HFFc6 (cell line): Measurements from ENCODE around the gene HERPUD1. TPM values are rescaled to one million over a fixed set of nuclear protein-coding genes. Genes with fewer than 3 reads are reported as not detected.

Experiments used
- DNase-seq: peaks from one replicate; pipeline ENCODE4 v3.0.0-alpha.2; 2018
- H3K27ac Mint-ChIP-seq: 2 replicates; pipeline ENCODE4 v1.8.0; 2020; ENCODE audit warnings: mild to moderate bottlenecking, mixed read lengths
- H3K27me3 Mint-ChIP-seq: 2 replicates; pipeline ENCODE4 v1.8.0; 2021; ENCODE audit warnings: mild to moderate bottlenecking, moderate library complexity, mixed read lengths; ENCODE audit not compliant: insufficient read depth
- H3K36me3 Mint-ChIP-seq: 2 replicates; pipeline ENCODE4 v1.8.0; 2021; ENCODE audit warnings: low read depth, mixed read lengths
- H3K4me1 Mint-ChIP-seq: 2 replicates; pipeline ENCODE4 v1.8.0; 2020; ENCODE audit warnings: low read depth, mixed read lengths
- H3K4me3 Mint-ChIP-seq: 2 replicates; pipeline ENCODE4 v1.8.0; 2020; ENCODE audit warnings: mild to moderate bottlenecking, moderate library complexity, mixed read lengths
- H3K9me3 Mint-ChIP-seq: 2 replicates; pipeline ENCODE4 v1.8.0; 2020; ENCODE audit warnings: mild to moderate bottlenecking, mixed read lengths
- CTCF ChIP-seq: fragments of 200-600 bp; sonication (generic); IDR thresholded peaks from 2 replicates; pipeline ENCODE4 v1.5.0; 2021; ENCODE audit warnings: antibody characterized with exemption, mild to moderate bottlenecking
- total RNA-seq, 6 experiments: library from RNA; stranded (reverse); fragmentation: NEBNext Ultra II Directional; extraction: Animal tissue kit (Norgen Biotek cat#: 25700); gene quantifications; 2 replicates in 1 of 6; 3 replicates in 5 of 6; pipeline ENCODE4 v1.2.3, GENCODE V29; 2021

HERPUD1 gene
- total RNA-seq, 6 experiments from 2014 or later, result 87.9 to 109 (median 96.9) TPM

DNA sequence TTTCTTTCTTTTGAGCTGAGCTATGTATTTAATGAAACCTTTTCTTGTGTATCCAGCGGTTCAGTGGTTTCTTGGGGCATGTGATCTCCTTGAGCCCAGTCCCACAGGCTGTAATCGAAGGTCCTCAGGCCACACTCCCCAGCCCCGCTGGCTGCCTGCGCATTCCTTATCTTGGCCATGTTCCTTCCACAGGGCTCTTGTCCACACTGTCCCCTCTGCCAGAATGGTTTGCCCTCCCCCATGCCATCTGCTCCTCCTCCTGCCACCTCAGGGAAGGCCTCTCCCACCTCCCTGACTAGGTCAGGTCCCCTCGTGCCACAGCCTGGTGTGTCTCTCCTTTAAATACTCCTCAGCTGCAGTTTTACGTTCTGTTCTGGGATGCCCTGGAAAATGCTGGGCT is 45.3 kb downstream of the HERPUD1 start:
- Mint-ChIP-seq H3K9me3 (no peaks in the 10 kb centered on the region), H3K4me1 (no peaks in the 10 kb centered on the region), H3K27me3 (peaks cover 2% of the 10 kb centered on the region), H3K4me3 (no peak overlapping the region), H3K27ac (no peak overlapping the region), H3K36me3 (0 out of 2 replicates have a peak, but pooled peaks cover 1% of the 10 kb centered on the region)
- no peak for TF ChIP-seq CTCF
- no peak for DNase-seq

GRCh38 chr16:56977823-56978430 is 46.0 kb downstream of the HERPUD1 start:
- Mint-ChIP-seq H3K4me3 (no peak overlapping the region), H3K9me3 (no peaks in the 10 kb centered on the region), H3K4me1 (no peaks in the 10 kb centered on the region), H3K36me3 (0 out of 2 replicates have a peak, but pooled peaks cover 7% of the 10 kb centered on the region), H3K27ac (no peak overlapping the region), H3K27me3 (peaks cover 2% of the 10 kb centered on the region)
- TF ChIP-seq CTCF, result no peak
- DNase-seq, result no peak

DNA sequence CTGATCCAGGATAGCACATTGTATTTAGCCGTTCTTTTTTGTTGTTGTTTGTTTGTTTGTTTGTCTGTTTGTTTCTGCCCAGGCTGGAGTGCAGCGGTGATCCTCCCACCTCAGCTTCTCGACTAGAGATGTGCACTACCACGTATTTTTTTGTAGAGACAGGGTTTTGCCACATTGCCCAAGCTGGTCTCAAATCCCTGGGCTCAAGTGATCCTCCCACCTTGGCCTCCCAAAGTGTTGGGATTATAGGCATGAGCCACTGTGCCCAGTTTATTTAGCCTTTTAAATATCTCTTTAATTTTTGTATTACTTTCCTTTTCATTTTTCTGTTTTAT is 48.2 kb downstream of the HERPUD1 start:
- no peak for TF ChIP-seq CTCF
- peaks cover 8% of the 10 kb centered on the region for H3K4me1 Mint-ChIP-seq
- DNase-seq, result no peak
- H3K4me3 Mint-ChIP-seq, result no peak overlapping the region
- H3K27me3 Mint-ChIP-seq, result peaks cover 2% of the 10 kb centered on the region
- H3K9me3 Mint-ChIP-seq, result no peaks in the 10 kb centered on the region
- H3K27ac Mint-ChIP-seq, result no peak overlapping the region
- H3K36me3 Mint-ChIP-seq, result 0 out of 2 replicates have a peak, but pooled peaks cover 7% of the 10 kb centered on the region

GRCh38 chr16:56980792-56981724 is 49.1 kb downstream of the HERPUD1 start:
- no peaks in the 10 kb centered on the region; the same call in 1 of the 2 replicates for H3K27me3 Mint-ChIP-seq
- 0 out of 2 replicates have a peak, but pooled peaks cover 7% of the 10 kb centered on the region for H3K36me3 Mint-ChIP-seq
- no peak overlapping the region for H3K27ac Mint-ChIP-seq
- peaks cover 17% of the 10 kb centered on the region for H3K4me1 Mint-ChIP-seq
- DNase-seq, result no peak
- H3K4me3 Mint-ChIP-seq, result no peak overlapping the region
- no peaks in the 10 kb centered on the region for H3K9me3 Mint-ChIP-seq
- no peak for TF ChIP-seq CTCF

- DNase-seq, result no peak
- Mint-ChIP-seq H3K4me3 (no peak overlapping the region), H3K36me3 (0 out of 2 replicates have a peak, but pooled peaks cover 7% of the 10 kb centered on the region), H3K27ac (no peak overlapping the region), H3K27me3 (no peaks in the 10 kb centered on the region; the same call in 1 of the 2 replicates), H3K9me3 (no peaks in the 10 kb centered on the region), H3K4me1 (peaks cover 19% of the 10 kb centered on the region)
- no peak for TF ChIP-seq CTCF
These were observed 49.9 kb downstream of the HERPUD1 start for GRCh38 chr16:56981729-56982271.
